Measurements from ENCODE around the gene OPCML.

DNA sequence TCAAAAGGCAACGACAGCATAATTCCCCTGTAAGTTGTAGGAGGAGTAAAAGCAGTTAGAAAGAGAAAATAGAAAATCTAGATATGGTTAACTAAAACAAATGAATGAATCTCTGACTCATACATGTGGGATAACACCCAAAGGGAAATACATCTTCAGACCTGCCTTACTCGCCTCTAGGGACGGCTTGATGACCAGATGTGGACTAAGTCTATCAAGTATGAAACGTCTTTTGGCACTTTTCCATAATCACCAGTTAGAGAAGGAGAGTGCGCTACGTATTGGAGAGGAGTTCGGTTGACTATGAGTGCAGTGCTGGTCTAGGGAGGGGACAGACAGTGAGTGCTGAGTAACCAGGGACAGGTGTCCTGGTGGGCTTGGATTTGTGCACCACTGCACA lies 459.9 kb downstream of the OPCML start:
- TF ChIP-seq, protein P1, sequence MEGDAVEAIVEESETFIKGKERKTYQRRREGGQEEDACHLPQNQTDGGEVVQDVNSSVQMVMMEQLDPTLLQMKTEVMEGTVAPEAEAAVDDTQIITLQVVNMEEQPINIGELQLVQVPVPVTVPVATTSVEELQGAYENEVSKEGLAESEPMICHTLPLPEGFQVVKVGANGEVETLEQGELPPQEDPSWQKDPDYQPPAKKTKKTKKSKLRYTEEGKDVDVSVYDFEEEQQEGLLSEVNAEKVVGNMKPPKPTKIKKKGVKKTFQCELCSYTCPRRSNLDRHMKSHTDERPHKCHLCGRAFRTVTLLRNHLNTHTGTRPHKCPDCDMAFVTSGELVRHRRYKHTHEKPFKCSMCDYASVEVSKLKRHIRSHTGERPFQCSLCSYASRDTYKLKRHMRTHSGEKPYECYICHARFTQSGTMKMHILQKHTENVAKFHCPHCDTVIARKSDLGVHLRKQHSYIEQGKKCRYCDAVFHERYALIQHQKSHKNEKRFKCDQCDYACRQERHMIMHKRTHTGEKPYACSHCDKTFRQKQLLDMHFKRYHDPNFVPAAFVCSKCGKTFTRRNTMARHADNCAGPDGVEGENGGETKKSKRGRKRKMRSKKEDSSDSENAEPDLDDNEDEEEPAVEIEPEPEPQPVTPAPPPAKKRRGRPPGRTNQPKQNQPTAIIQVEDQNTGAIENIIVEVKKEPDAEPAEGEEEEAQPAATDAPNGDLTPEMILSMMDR (IDR thresholded peaks at IDR 0.05; ENCODE audit: low read length) = no peak
- TF ChIP-seq EZH2phosphoT487 (IDR thresholded peaks at IDR 0.05; ENCODE audit: low read length) (no peak), EZH2 (optimal IDR thresholded peaks at IDR 0.05; ENCODE audit: low read depth, low read length) (no peak)
